HepG2 (cell line): Measurements from ENCODE around the gene DUS1L. TPM values are rescaled to one million over a fixed set of nuclear protein-coding genes. Genes with fewer than 3 reads are reported as not detected.

ENCODE experiments used
- ATAC-seq: fragments of 200-7000 bp; cut with Tn5 transposase; 3 replicates; pipeline ENCODE4 v1.9.1; 2020; ENCODE audit warnings: mild to moderate bottlenecking, moderate library complexity
- BruUV-seq: library from RNA; stranded (reverse); fragments of 400-500 nt; replicated peaks from 2 replicates; lab custom pipeline; 2021; lab: Mats Ljungman, UMichigan
- CTCF ChIA-PET: fragments of 300-600 bp; formaldehyde crosslinking; extraction: SDS; loops from one replicate; lab custom pipeline; 2021; ENCODE audit warnings: low total read pairs, inconsistent platforms, low intra/inter-chr PET ratio; lab: Yijun Ruan, JAX
- POLR2A ChIA-PET: fragments of 350-600 bp; sonication (Branson Sonifier 250); formaldehyde crosslinking; loops from one replicate; lab custom pipeline; 2020; ENCODE audit warnings: antibody characterized with exemption, inconsistent platforms; lab: Yijun Ruan, JAX
- DNase-seq: peaks from one replicate; pipeline ENCODE4 v3.0.0-alpha.2; 2015; ENCODE audit warnings: low spot score
- FAIRE-seq: peaks from 3 replicates; lab custom pipeline; 2011; peaks lifted over from hg19 to GRCh38; lab: Jason Lieb, UNC
- H2AFZ ChIP-seq: one replicate; pipeline ENCODE4 v1.6.1; 2011; ENCODE audit warnings: low read length, inconsistent platforms
- H3K27ac ChIP-seq: fragments of 300-600 bp; 3 replicates; pipeline ENCODE4 v1.8.0; 2011; ENCODE audit warnings: mixed run types, mild to moderate bottlenecking, mixed read lengths, low read length, inconsistent platforms; ENCODE audit not compliant: insufficient read depth; ENCODE audit errors: extremely low read length
- H3K27me3 ChIP-seq, 2 experiments: fragments of 200-600 bp in 1 of 2; 2 replicates in 1 of 2; 3 replicates in 1 of 2; pipeline versions ENCODE4 v1.6.0 to v1.8.0; 2011; ENCODE audit warnings: low read length in 2 of 2, mild to moderate bottlenecking in 2 of 2, moderate library complexity in 2 of 2, inconsistent platforms in 1 of 2; ENCODE audit not compliant: insufficient read depth in 2 of 2, control insufficient read depth in 1 of 2
- H3K36me3 ChIP-seq, 2 experiments: fragments of 200-600 bp in 1 of 2; replicated peaks in 1 of 2; 2 replicates in 1 of 2; 3 replicates in 1 of 2; pipeline versions ENCODE4 v1.5.1 to v1.8.0; 2011; ENCODE audit warnings: low read length in 2 of 2, inconsistent platforms in 1 of 2; ENCODE audit not compliant: insufficient read depth in 2 of 2, control insufficient read depth in 1 of 2
- H3K4me1 ChIP-seq: 2 replicates; pipeline ENCODE4 v1.5.1; 2012; ENCODE audit warnings: low read length, inconsistent platforms; ENCODE audit not compliant: insufficient read depth
- H3K4me2 ChIP-seq: 2 replicates; pipeline ENCODE4 v1.6.0; 2011; ENCODE audit warnings: low read depth, low read length, inconsistent platforms
- H3K4me3 ChIP-seq, 3 experiments: fragments of 200-600 bp in 1 of 3; sonication (generic), shearing (Covaris generic) in 1 of 3; replicated peaks in 1 of 3; 2 replicates each; pipeline ENCODE4 v1.5.1; 2011 to 2016; ENCODE audit warnings: low read length in 3 of 3, inconsistent platforms in 2 of 3, low read depth in 2 of 3, mild to moderate bottlenecking in 2 of 3, control low read depth in 1 of 3, mixed read lengths in 1 of 3; ENCODE audit not compliant: insufficient read depth in 1 of 3
- H3K79me2 ChIP-seq: one replicate; pipeline ENCODE4 v1.6.1; 2011; ENCODE audit warnings: low read length, inconsistent platforms; ENCODE audit not compliant: insufficient read depth
- H3K9ac ChIP-seq: 2 replicates; pipeline ENCODE4 v1.6.0; 2011; ENCODE audit warnings: mild to moderate bottlenecking, low read depth, low read length, inconsistent platforms; ENCODE audit not compliant: insufficient read depth
- H3K9me3 ChIP-seq: 2 replicates; pipeline ENCODE4 v1.5.1; 2012; ENCODE audit warnings: mild to moderate bottlenecking, low read length
- H4K20me1 ChIP-seq: 2 replicates; pipeline ENCODE4 v1.6.0; 2011; ENCODE audit warnings: inconsistent platforms, mild to moderate bottlenecking, low read length, moderate library complexity; ENCODE audit not compliant: insufficient read depth
- BHLHE40 ChIP-seq: IDR thresholded peaks from 2 replicates; pipeline ENCODE4 v1.6.1; 2011; ENCODE audit warnings: low read length, improper control_type of control experiment
- HOXA5 ChIP-seq: sonication (generic); formaldehyde crosslinking; IDR thresholded peaks from 2 replicates; pipeline ENCODE4 v1.4.0; 2020; ENCODE audit warnings: missing genetic modification reagents
- KDM5A ChIP-seq: fragments of 200-600 bp; sonication (generic); IDR thresholded peaks from 2 replicates; pipeline ENCODE4 v1.7.0; 2018; ENCODE audit warnings: antibody characterized with exemption, mild to moderate bottlenecking, low read length, borderline replicate concordance
- KLF15 ChIP-seq: sonication (generic); formaldehyde crosslinking; IDR thresholded peaks from 2 replicates; pipeline ENCODE4 v1.8.1; 2023; ENCODE audit warnings: borderline replicate concordance, mild to moderate bottlenecking, inconsistent platforms, missing genetic modification reagents, mixed read lengths
- SMYD3 ChIP-seq: sonication (generic); formaldehyde crosslinking; IDR thresholded peaks from 2 replicates; pipeline ENCODE4 v1.8.1; 2023; ENCODE audit warnings: mild to moderate bottlenecking, missing genetic modification reagents
- ZNF382 ChIP-seq: sonication (generic); formaldehyde crosslinking; IDR thresholded peaks from 2 replicates; pipeline ENCODE4 v1.5.0; 2020; ENCODE audit warnings: missing genetic modification reagents, mild to moderate bottlenecking, borderline replicate concordance
- ZNF563 ChIP-seq: sonication (generic); formaldehyde crosslinking; IDR thresholded peaks from 2 replicates; pipeline ENCODE4 v1.8.0; 2022; ENCODE audit warnings: mild to moderate bottlenecking, moderate library complexity, missing genetic modification reagents
- ZNF672 ChIP-seq: sonication (generic); formaldehyde crosslinking; IDR thresholded peaks from 2 replicates; pipeline ENCODE4 v1.8.1; 2022; ENCODE audit warnings: missing genetic modification reagents
- ZNF709 ChIP-seq: sonication (generic); formaldehyde crosslinking; IDR thresholded peaks from 2 replicates; pipeline ENCODE4 v1.5.0; 2020; ENCODE audit warnings: mild to moderate bottlenecking, missing genetic modification reagents
- ZNF782 ChIP-seq: sonication (generic); formaldehyde crosslinking; IDR thresholded peaks from 2 replicates; pipeline ENCODE4 v1.4.0; 2020; ENCODE audit warnings: missing genetic modification reagents, mild to moderate bottlenecking, borderline replicate concordance
- WGBS: methylation state at CpG from one replicate; pipeline ENCODE4 v1.1.6; 2017; ENCODE audit warnings: low lambda C conversion rate; 5-methylcytosine and 5-hydroxymethylcytosine counted together
- in situ Hi-C: cut with HindIII; loops from 2 replicates; pipeline ENCODE4 v1.10.0; 2017; ENCODE audit warnings: low pct_unique_long_range_greater_than_20kb; ENCODE audit not compliant: extremely low pct_ligation_motif_present
- intact Hi-C: fragments of 100-400 bp; cut with micrococcal nuclease; formaldehyde crosslinking; loops from one replicate; pipeline ENCODE4 v1.10.0; 2022; ENCODE audit not compliant: unreplicated experiment
- polyA plus RNA-seq, 8 experiments: library from polyadenylated mRNA; depleted of rRNA in 3 of 8; stranded (reverse) in 7 of 8; unstranded in 1 of 8; fragments of >200 nt; fragmentation: Illumina TruSeq in 4 of 8; extraction: Trizol in 4 of 8; gene quantifications; 2 replicates each; pipeline versions ENCODE4 v1.2.1 to v1.2.3, GENCODE V29; 2011 to 2016; ENCODE audit warnings: low read depth in 4 of 8, missing spikeins in 1 of 8, mixed read lengths in 1 of 8; ENCODE audit not compliant: insufficient read depth in 1 of 8
- total RNA-seq, 5 experiments: library from RNA; depleted of rRNA; stranded (reverse); fragments of >200 nt; fragmentation: Illumina TruSeq; extraction: Trizol; gene quantifications; 2 replicates each; pipeline ENCODE4 v1.2.3, GENCODE V29; 2016; ENCODE audit warnings: low read depth in 1 of 5
- TF ChIP-seq, protein P1 (sequence below): sonication (generic); formaldehyde crosslinking; IDR thresholded peaks from 2 replicates; pipeline ENCODE4 v1.4.0; 2020; ENCODE audit warnings: mild to moderate bottlenecking, missing genetic modification reagents

Gene DUS1L
- total and polyA plus RNA-seq, 2 of the 13 experiments (the other 11 are each of a cell fraction or from before 2014, with no cell fraction given), result 81.0 to 109 TPM

DNA sequence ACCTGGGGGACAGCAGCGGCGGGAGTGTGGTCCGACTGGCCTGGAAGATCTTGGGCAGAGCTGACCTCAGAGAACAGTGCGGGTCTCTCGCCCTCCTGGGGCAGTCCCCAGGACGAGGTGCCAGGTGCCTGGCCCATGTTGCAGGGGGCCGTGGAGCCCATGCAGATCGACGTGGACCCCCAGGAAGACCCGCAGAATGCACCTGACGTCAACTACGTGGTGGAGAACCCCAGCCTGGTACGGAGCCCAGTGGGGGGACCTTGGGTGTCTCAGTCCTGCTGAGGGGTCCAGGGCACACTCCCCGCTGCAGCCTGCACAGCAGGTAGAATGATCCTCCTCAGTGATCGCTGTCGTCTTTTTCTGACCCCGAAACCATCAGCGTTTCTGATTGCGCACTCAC, 12.5 kb downstream of the DUS1L start:
- BruUV-seq, result no TSS peak
- FAIRE-seq, result no peak
- Histone ChIP-seq H4K20me1 (no peaks in the 10 kb centered on the region; the same call in 1 of the 2 replicates), H2AFZ (no peak overlapping the region), H3K4me3 (peak overlapping the region; percentile 76 to 99 (median 95)), H3K9me3 (no peaks in the 10 kb centered on the region), H3K27ac (no peak overlapping the region), H3K4me2 (peak overlapping the region; percentile 92), H3K36me3 (peaks cover 24 to 43% of the 10 kb centered on the region in 2 experiments), H3K79me2 (peaks cover 37% of the 10 kb centered on the region), H3K4me1 (peaks cover 61% of the 10 kb centered on the region), H3K27me3 (no peaks in the 10 kb centered on the region; a peak in 2 of 5 replicates), H3K9ac (peak overlapping the region; percentile 94; the same call in 1 of the 2 replicates)
- TF ChIP-seq ZNF672 (CRISPR knock-in tag), result no peak
- no peak for TF ChIP-seq BHLHE40
- TF ChIP-seq ZNF782 (CRISPR knock-in tag), result no peak
- no peak for TF ChIP-seq ZNF709
- TF ChIP-seq SMYD3 (CRISPR knock-in tag), result no peak
- in situ Hi-C loops, result no loop called here
- WGBS, result 99% methylated on average over 13 of the region's 19 CpGs
- ChIA-PET POLR2A (interaction anchor here (1.2 to 3.4 kb wide), 2 partner anchors 13 to 16 kb away, joined by 3 to 33 read pairs; partner anchors contain the start of gene DCXR), CTCF (no interaction called here)
- DNase-seq, result no peak
- intact Hi-C loops, result loop anchor here (5.0 kb wide), 1 partner anchor 44 kb away; the partner anchor contains the start of gene FASN
- ATAC-seq, result no peak

- Histone ChIP-seq H3K4me3 (peak overlapping the region; percentile 76 to 99 (median 95)), H3K9me3 (no peaks in the 10 kb centered on the region), H3K36me3 (peaks cover 23 to 45% of the 10 kb centered on the region in 2 experiments), H3K79me2 (peaks cover 37% of the 10 kb centered on the region), H2AFZ (no peak overlapping the region), H4K20me1 (no peaks in the 10 kb centered on the region; the same call in 1 of the 2 replicates), H3K4me2 (peak overlapping the region; percentile 92)
- in situ Hi-C loops (no loop called here), intact Hi-C loops (loop anchor here (5.0 kb wide), 1 partner anchor 45 kb away; the partner anchor contains the start of gene FASN)
- ATAC-seq (no peak), FAIRE-seq (no peak)
- ChIA-PET CTCF (no interaction called here), POLR2A (interaction anchor here (0.7 to 3.4 kb wide), 4 partner anchors 9 to 324 kb away, joined by 3 to 33 read pairs (median 3); partner anchors contain the start of gene DCXR)
- TF ChIP-seq ZNF382 (no peak), KDM5A (0 out of 2 replicates have a peak, but pooled peaks have one; percentile 6), HOXA5 (no peak), ZNF563 (CRISPR knock-in tag) (0 out of 2 replicates have a peak, but pooled peaks have one; percentile 1), KLF15 (CRISPR knock-in tag) (no peak)
- TF ChIP-seq, protein P1, sequence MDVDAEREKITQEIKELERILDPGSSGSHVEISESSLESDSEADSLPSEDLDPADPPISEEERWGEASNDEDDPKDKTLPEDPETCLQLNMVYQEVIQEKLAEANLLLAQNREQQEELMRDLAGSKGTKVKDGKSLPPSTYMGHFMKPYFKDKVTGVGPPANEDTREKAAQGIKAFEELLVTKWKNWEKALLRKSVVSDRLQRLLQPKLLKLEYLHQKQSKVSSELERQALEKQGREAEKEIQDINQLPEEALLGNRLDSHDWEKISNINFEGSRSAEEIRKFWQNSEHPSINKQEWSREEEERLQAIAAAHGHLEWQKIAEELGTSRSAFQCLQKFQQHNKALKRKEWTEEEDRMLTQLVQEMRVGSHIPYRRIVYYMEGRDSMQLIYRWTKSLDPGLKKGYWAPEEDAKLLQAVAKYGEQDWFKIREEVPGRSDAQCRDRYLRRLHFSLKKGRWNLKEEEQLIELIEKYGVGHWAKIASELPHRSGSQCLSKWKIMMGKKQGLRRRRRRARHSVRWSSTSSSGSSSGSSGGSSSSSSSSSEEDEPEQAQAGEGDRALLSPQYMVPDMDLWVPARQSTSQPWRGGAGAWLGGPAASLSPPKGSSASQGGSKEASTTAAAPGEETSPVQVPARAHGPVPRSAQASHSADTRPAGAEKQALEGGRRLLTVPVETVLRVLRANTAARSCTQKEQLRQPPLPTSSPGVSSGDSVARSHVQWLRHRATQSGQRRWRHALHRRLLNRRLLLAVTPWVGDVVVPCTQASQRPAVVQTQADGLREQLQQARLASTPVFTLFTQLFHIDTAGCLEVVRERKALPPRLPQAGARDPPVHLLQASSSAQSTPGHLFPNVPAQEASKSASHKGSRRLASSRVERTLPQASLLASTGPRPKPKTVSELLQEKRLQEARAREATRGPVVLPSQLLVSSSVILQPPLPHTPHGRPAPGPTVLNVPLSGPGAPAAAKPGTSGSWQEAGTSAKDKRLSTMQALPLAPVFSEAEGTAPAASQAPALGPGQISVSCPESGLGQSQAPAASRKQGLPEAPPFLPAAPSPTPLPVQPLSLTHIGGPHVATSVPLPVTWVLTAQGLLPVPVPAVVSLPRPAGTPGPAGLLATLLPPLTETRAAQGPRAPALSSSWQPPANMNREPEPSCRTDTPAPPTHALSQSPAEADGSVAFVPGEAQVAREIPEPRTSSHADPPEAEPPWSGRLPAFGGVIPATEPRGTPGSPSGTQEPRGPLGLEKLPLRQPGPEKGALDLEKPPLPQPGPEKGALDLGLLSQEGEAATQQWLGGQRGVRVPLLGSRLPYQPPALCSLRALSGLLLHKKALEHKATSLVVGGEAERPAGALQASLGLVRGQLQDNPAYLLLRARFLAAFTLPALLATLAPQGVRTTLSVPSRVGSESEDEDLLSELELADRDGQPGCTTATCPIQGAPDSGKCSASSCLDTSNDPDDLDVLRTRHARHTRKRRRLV (CRISPR knock-in tag), result 0 out of 2 replicates have a peak, but pooled peaks have one; percentile 55
- TF ChIP-seq, all 625 proteins: peak for 3
- WGBS, result 7% methylated on average over 7 of the region's 19 CpGs
- Histone ChIP-seq H3K27me3 (no peaks in the 10 kb centered on the region; a peak in 2 of 5 replicates), H3K9ac (peak overlapping the region; percentile 94), H3K4me1 (peaks cover 57% of the 10 kb centered on the region), H3K27ac (peak overlapping the region; percentile 64)
- BruUV-seq, result no TSS peak
- DNase-seq, result no peak
These were observed 13.0 kb downstream of the DUS1L start for GRCh38 chr17:82052638-82053059.
